SK-N-SH treated with all-trans-retinoic acid at 6 μM for 48 hours (cell line): ENCODE measurements around the gene ANKS3.

ENCODE experiments used
- ATAC-seq: fragments of 200-7000 bp; cut with Tn5 transposase; 3 replicates; pipeline ENCODE4 v1.9.1; 2020; ENCODE audit warnings: mild to moderate bottlenecking, moderate library complexity
- ARNTL ChIP-seq: fragments of 450-650 bp; formaldehyde crosslinking; IDR thresholded peaks from 2 replicates; pipeline ENCODE4 v1.5.0; 2020; ENCODE audit warnings: low read depth, mild to moderate bottlenecking, moderate library complexity, borderline replicate concordance
- BACH2 ChIP-seq: fragments of 250-450 bp; sonication (Bioruptor Pico); IDR thresholded peaks from 2 replicates; pipeline ENCODE4 v1.9.0; 2021; ENCODE audit warnings: mild to moderate bottlenecking, borderline replicate concordance
- CREB5 ChIP-seq: fragments of 250-450 bp; sonication (Bioruptor Pico); IDR thresholded peaks from 2 replicates; pipeline ENCODE4 v1.5.1; 2020; ENCODE audit warnings: low read depth, mild to moderate bottlenecking, moderate library complexity
- CSDC2 ChIP-seq: fragments of 250-450 bp; sonication (Bioruptor Pico); IDR thresholded peaks from 2 replicates; pipeline ENCODE4 v1.5.0; 2020; ENCODE audit warnings: mild to moderate bottlenecking, moderate library complexity
- CSRNP3 ChIP-seq: fragments of 250-450 bp; sonication (Bioruptor Pico); IDR thresholded peaks from 2 replicates; pipeline ENCODE4 v1.5.1; 2021; ENCODE audit warnings: mild to moderate bottlenecking, moderate library complexity
- ESRRG ChIP-seq: fragments of 250-450 bp; sonication (Bioruptor Pico); IDR thresholded peaks from 2 replicates; pipeline ENCODE4 v1.6.1; 2021; ENCODE audit warnings: mild to moderate bottlenecking
- GLIS3 ChIP-seq: fragments of 250-450 bp; sonication (Bioruptor Pico); IDR thresholded peaks from 2 replicates; pipeline ENCODE4 v1.5.0; 2020; ENCODE audit warnings: mild to moderate bottlenecking, moderate library complexity
- OSR1 ChIP-seq: fragments of 250-450 bp; sonication (Bioruptor Pico); IDR thresholded peaks from 2 replicates; pipeline ENCODE4 v1.8.0; 2022; ENCODE audit warnings: moderate library complexity, mild to moderate bottlenecking, inconsistent platforms
- PATZ1 ChIP-seq: fragments of 250-450 bp; sonication (Bioruptor Pico); IDR thresholded peaks from 2 replicates; pipeline ENCODE4 v1.8.0; 2020; ENCODE audit warnings: mild to moderate bottlenecking, moderate library complexity, borderline replicate concordance
- POU6F1 ChIP-seq: fragments of 250-450 bp; sonication (Bioruptor Pico); IDR thresholded peaks from 2 replicates; pipeline ENCODE4 v1.8.0; 2021; ENCODE audit warnings: low read depth, mild to moderate bottlenecking, moderate library complexity, borderline replicate concordance
- PPARA ChIP-seq: fragments of 250-450 bp; sonication (Bioruptor Pico); IDR thresholded peaks from 2 replicates; pipeline ENCODE4 v1.5.0; 2020; ENCODE audit warnings: mild to moderate bottlenecking, borderline replicate concordance
- SNAI2 ChIP-seq: fragments of 250-450 bp; sonication (Bioruptor Pico); IDR thresholded peaks from 2 replicates; pipeline ENCODE4 v1.5.0; 2020; ENCODE audit warnings: mild to moderate bottlenecking, moderate library complexity
- TCF4 ChIP-seq: fragments of 250-450 bp; sonication (Bioruptor Pico); IDR thresholded peaks from 2 replicates; pipeline ENCODE4 v1.8.0; 2021; ENCODE audit warnings: mild to moderate bottlenecking, moderate library complexity, borderline replicate concordance
- TOX ChIP-seq: fragments of 250-450 bp; sonication (Bioruptor Pico); IDR thresholded peaks from 2 replicates; pipeline ENCODE4 v1.8.0; 2021; ENCODE audit warnings: mild to moderate bottlenecking, moderate library complexity, borderline replicate concordance
- ZC3H10 ChIP-seq: fragments of 250-450 bp; sonication (Bioruptor Pico); IDR thresholded peaks from 2 replicates; pipeline ENCODE4 v1.5.1; 2021; ENCODE audit warnings: mild to moderate bottlenecking, moderate library complexity
- ZFP3 ChIP-seq: fragments of 250-450 bp; sonication (Bioruptor Pico); IDR thresholded peaks from 2 replicates; pipeline ENCODE4 v1.5.0; 2020; ENCODE audit warnings: mild to moderate bottlenecking, moderate library complexity
- ZFP30 ChIP-seq: fragments of 450-650 bp; formaldehyde crosslinking; IDR thresholded peaks from 2 replicates; pipeline ENCODE4 v1.5.0; 2022; ENCODE audit warnings: mild to moderate bottlenecking, moderate library complexity
- ZNF565 ChIP-seq: fragments of 450-650 bp; formaldehyde crosslinking; conservative IDR thresholded peaks from 2 replicates; pipeline ENCODE4 v1.5.0; 2020; ENCODE audit warnings: low read depth, mild to moderate bottlenecking, moderate library complexity
- ZNF8 ChIP-seq: fragments of 450-650 bp; formaldehyde crosslinking; IDR thresholded peaks from 2 replicates; pipeline ENCODE4 v1.5.0; 2020; ENCODE audit warnings: mild to moderate bottlenecking, moderate library complexity

Gene ANKS3

GRCh38 chr16:4673387-4674046, 60.6 kb downstream of the ANKS3 start:
- TF ChIP-seq POU6F1 (CRISPR knock-in tag) (no peak), GLIS3 (no peak), ZNF565 (CRISPR knock-in tag) (no peak), CSRNP3 (CRISPR knock-in tag) (no peak), ESRRG (no peak), PATZ1 (no peak), OSR1 (CRISPR knock-in tag) (no peak), ZFP3 (CRISPR knock-in tag) (no peak), PPARA (CRISPR knock-in tag) (no peak)
- no peak for ATAC-seq

- no peak for ATAC-seq
- no peak for TF ChIP-seq ZNF8
- TF ChIP-seq TOX: no peak
- no peak for TF ChIP-seq CSRNP3 (CRISPR knock-in tag)
- no peak for TF ChIP-seq BACH2 (CRISPR knock-in tag)
- no peak for TF ChIP-seq ESRRG
- TF ChIP-seq ARNTL (CRISPR knock-in tag): no peak
- TF ChIP-seq ZFP30: no peak
- TF ChIP-seq, all 23 proteins: peak for 0
Observed at GRCh38 chr16:4668313-4668960, 65.6 kb downstream of the ANKS3 start.

GRCh38 chr16:4667203-4667963, 66.7 kb downstream of the ANKS3 start:
- TF ChIP-seq ZFP30: no peak
- TF ChIP-seq ARNTL (CRISPR knock-in tag): no peak
- TF ChIP-seq SNAI2: no peak
- no peak for TF ChIP-seq PPARA (CRISPR knock-in tag)
- TF ChIP-seq ESRRG: no peak
- TF ChIP-seq TCF4 (CRISPR knock-in tag): no peak
- TF ChIP-seq CSRNP3 (CRISPR knock-in tag): no peak
- TF ChIP-seq ZNF8: no peak
- TF ChIP-seq ZC3H10: no peak
- no peak for TF ChIP-seq ZFP3 (CRISPR knock-in tag)
- no peak for TF ChIP-seq TOX
- ATAC-seq: no peak

GRCh38 chr16:4666537-4667202, 67.4 kb downstream of the ANKS3 start:
- ATAC-seq: no peak
- no peak for TF ChIP-seq ZFP30
- TF ChIP-seq CSRNP3 (CRISPR knock-in tag): no peak
- TF ChIP-seq BACH2 (CRISPR knock-in tag): no peak
- TF ChIP-seq ZNF565 (CRISPR knock-in tag): no peak
- no peak for TF ChIP-seq OSR1 (CRISPR knock-in tag)
- no peak for TF ChIP-seq PPARA (CRISPR knock-in tag)
- no peak for TF ChIP-seq CSDC2 (CRISPR knock-in tag)
- no peak for TF ChIP-seq POU6F1 (CRISPR knock-in tag)
- TF ChIP-seq GLIS3: no peak
- no peak for TF ChIP-seq CREB5 (CRISPR knock-in tag)
